ENCODE data around the gene NEURL3. TPM values are rescaled to one million over a fixed set of nuclear protein-coding genes. Genes with fewer than 3 reads are reported as not detected.
A peak's percentile ranks its signal among the peaks of the same experiment; 100 is the strongest.

Gene NEURL3
- total and polyA plus RNA-seq, 10 donors = 0.32 to 1.2 (median 0.64) TPM; not detected in 2

GRCh38 chr2:96537734-96538486 lies 32.8 kb upstream of the NEURL3 start:
- no peaks in the 10 kb centered on the region for H3K9me3 ChIP-seq
- WGBS, 5 donors = 6 to 20% (median 10%) methylated on average over 12 to 36 of the region's 36 CpGs
- H3K27me3 ChIP-seq (replicated peaks in 1 of 7) = no peaks in the 10 kb centered on the region
- peaks cover 0 to 31% (median 3%) of the 10 kb centered on the region in 6 donors for H3K36me3 ChIP-seq
- peak overlapping the region; percentile 79 to 95 (median 86) for H3K4me3 ChIP-seq
- TF ChIP-seq POLR2AphosphoS5 (IDR thresholded peaks at IDR 0.05) (no peak), POLR2A (IDR thresholded peaks at IDR 0.05) (no peak)
- TF ChIP-seq, protein P1, sequence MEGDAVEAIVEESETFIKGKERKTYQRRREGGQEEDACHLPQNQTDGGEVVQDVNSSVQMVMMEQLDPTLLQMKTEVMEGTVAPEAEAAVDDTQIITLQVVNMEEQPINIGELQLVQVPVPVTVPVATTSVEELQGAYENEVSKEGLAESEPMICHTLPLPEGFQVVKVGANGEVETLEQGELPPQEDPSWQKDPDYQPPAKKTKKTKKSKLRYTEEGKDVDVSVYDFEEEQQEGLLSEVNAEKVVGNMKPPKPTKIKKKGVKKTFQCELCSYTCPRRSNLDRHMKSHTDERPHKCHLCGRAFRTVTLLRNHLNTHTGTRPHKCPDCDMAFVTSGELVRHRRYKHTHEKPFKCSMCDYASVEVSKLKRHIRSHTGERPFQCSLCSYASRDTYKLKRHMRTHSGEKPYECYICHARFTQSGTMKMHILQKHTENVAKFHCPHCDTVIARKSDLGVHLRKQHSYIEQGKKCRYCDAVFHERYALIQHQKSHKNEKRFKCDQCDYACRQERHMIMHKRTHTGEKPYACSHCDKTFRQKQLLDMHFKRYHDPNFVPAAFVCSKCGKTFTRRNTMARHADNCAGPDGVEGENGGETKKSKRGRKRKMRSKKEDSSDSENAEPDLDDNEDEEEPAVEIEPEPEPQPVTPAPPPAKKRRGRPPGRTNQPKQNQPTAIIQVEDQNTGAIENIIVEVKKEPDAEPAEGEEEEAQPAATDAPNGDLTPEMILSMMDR (IDR thresholded peaks at IDR 0.05 in 8 of 11, conservative IDR thresholded peaks at IDR 0.05 in 3 of 11) = no peak
- peak overlapping the region; percentile 95 to 100 (median 99) for H3K27ac ChIP-seq
- intact Hi-C loops (cut with DNase I; ENCODE audit: low total_unique reads) = no loop called here
- DNase-seq = peak; percentile 92
- H3K4me1 ChIP-seq = peaks cover 23 to 93% (median 65%) of the 10 kb centered on the region in 6 donors

DNA sequence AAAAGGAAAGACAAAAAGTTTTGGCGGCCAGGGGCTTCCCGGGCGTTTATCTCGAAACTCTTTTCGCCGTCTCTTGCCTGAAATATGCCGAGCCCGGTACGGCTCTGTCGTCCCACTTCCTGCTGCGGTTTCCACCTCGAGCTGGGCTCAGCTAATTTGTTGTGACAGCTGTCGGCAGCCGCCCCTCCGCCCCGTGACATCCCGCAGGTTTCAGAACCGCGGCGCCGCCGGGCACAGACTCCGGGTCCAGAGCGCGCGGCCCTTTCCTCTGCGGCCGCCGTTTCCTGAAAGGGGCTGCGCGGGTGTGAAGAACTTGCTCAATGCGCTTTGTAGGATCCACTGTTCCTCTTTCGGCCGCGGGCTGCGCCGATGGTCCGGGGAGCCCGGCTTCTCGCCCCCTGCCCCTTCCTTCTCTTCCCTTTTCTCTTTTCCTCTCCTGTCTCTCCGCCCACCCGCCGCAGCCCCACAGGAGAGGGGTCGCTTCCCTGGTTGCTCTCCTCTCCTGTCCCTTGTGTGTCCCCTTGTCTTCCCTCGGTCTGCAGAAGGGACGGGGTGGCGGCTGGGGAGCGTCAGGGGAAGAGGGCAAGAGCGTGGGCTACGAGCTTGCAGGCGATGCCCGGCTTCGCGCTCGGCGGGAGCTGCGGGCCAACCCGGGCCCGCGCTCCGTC lies 32.0 kb upstream of the NEURL3 start:
- Histone ChIP-seq H3K27ac (peak overlapping the region; percentile 95 to 100 (median 99)), H3K4me1 (peaks cover 30 to 93% (median 69%) of the 10 kb centered on the region in 6 donors), H3K36me3 (peaks cover 0 to 24% (median 3%) of the 10 kb centered on the region in 6 donors), H3K4me3 (peak overlapping the region; percentile 79 to 95 (median 86)), H3K9me3 (no peaks in the 10 kb centered on the region), H3K27me3 (replicated peaks in 1 of 7) (no peaks in the 10 kb centered on the region)
- intact Hi-C loops (cut with DNase I; ENCODE audit: low total_unique reads) = no loop called here
- DNase-seq = peak; percentile 97
- 0 to 1% (median 0%) methylated on average over 43 to 61 of the region's 61 CpGs for WGBS, 5 donors
- TF ChIP-seq, protein P1 (IDR thresholded peaks at IDR 0.05 in 8 of 11, conservative IDR thresholded peaks at IDR 0.05 in 3 of 11) = peak in 2 of 11 experiments; percentile 4 to 12
- TF ChIP-seq POLR2A (IDR thresholded peaks at IDR 0.05) (no peak), POLR2AphosphoS5 (IDR thresholded peaks at IDR 0.05) (peak; percentile 76 to 91 (median 87))

DNA sequence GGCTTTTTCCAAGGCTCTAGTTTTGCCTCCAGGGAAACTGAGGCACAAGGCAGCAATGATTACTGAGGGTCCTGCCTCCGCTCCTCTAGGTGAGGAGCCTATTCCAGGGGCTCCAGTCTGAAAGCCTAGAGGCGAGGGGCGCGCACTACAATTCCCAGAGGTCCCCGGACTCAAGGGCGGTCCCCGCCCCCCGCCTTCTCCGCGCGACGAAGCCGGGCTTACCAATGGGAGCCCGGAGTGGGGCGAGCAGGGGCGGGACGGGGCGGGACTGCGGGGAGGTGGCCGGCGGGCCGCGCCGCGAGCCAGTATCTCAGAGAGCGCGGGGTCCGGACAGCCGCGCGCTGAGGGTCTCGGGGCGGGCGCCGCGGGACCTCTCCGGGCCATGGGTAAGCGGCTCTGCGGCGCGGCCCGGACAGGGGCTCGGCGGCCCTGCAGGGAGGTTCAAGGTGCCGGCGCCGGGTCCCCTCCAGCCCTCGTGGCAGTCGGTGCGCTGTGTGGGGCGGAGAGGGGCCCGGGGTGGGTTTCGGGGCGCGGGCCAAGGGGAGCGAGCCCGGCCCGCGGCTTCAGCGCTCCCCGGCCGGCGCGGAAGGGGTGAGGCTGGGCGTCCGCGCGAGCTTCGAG lies 31.4 kb upstream of the NEURL3 start, which contains the start of gene ARID5A:
ARID5A (plus strand) TSS at position 308 of the 621 bp plus-strand sequence; CDS start at position 383, 75 bp downstream.
- intact Hi-C loops (cut with DNase I; ENCODE audit: low total_unique reads) = no loop called here
- no peaks in the 10 kb centered on the region for H3K27me3 ChIP-seq (replicated peaks in 1 of 7)
- peak; percentile 99 for DNase-seq
- H3K4me3 ChIP-seq = peak within 1 kb of the TSS; percentile 79 to 95 (median 86)
- no peaks in the 10 kb centered on the region for H3K9me3 ChIP-seq
- H3K4me1 ChIP-seq = peaks cover 33 to 93% (median 72%) of the 10 kb centered on the region in 6 donors
- peak within 1 kb of the TSS; percentile 95 to 100 (median 99) for H3K27ac ChIP-seq
- TF ChIP-seq, protein P1 (IDR thresholded peaks at IDR 0.05 in 8 of 11, conservative IDR thresholded peaks at IDR 0.05 in 3 of 11) = peak; percentile 32 to 78 (median 59)
- peak; percentile 90 to 92 (median 91) for TF ChIP-seq POLR2AphosphoS5 (IDR thresholded peaks at IDR 0.05)
- peak in 2 of 3 donors; percentile 83 to 94 for TF ChIP-seq POLR2A (IDR thresholded peaks at IDR 0.05)
- peaks cover 0 to 17% (median 3%) of the 10 kb centered on the region in 6 donors for H3K36me3 ChIP-seq
- 0 to 1% (median 1%) methylated on average over 49 to 69 of the region's 69 CpGs for WGBS, 5 donors
